Activated CD4-positive, alpha-beta T cell treated with anti-CD3 and anti-CD28 coated beads for 48 hours (primary cell): ENCODE results near the gene GRID1.
A peak's percentile ranks its signal among the peaks of the same experiment; 100 is the strongest.

ENCODE experiments used
- DNase-seq: peaks from one replicate; pipeline ENCODE4 v3.0.0-alpha.2; 2020

GRID1 gene

DNA sequence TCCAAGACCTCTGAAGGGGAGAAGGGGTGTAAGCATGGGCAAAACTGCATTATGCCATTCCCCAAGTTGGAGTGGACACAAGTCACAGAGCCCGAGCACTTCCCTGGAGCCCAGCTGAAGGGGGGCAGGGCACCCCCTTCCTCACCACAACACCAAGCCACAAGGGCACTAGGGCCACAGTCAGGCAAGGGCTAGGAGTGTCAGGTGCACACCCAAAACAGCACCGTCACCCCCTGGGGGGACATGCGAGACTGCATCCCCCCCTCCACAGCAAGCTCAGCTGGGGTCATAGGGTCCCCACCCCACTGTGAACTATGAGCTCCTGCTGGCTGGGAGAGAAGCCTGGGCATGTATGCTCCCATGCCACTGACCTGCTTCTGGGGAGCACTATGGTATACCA lies 143.9 kb downstream of the GRID1 start:
- no peak for DNase-seq

DNA sequence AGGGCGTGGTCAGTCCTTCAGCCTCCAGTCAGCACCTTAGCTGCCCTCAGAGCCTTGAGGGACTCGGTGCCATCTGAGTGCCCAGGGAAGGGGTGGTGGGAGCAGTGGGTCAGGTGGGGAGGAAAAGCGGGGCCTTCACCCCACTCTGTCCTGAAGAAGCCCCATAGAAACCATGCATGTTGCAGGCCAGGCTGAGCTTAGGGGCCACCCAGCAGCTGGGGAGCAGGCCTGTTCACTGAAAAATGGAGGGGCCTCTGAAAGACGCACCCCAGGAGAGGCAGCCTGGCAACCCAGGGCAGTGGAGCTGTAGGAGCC lies 144.3 kb downstream of the GRID1 start:
- no peak for DNase-seq

DNA sequence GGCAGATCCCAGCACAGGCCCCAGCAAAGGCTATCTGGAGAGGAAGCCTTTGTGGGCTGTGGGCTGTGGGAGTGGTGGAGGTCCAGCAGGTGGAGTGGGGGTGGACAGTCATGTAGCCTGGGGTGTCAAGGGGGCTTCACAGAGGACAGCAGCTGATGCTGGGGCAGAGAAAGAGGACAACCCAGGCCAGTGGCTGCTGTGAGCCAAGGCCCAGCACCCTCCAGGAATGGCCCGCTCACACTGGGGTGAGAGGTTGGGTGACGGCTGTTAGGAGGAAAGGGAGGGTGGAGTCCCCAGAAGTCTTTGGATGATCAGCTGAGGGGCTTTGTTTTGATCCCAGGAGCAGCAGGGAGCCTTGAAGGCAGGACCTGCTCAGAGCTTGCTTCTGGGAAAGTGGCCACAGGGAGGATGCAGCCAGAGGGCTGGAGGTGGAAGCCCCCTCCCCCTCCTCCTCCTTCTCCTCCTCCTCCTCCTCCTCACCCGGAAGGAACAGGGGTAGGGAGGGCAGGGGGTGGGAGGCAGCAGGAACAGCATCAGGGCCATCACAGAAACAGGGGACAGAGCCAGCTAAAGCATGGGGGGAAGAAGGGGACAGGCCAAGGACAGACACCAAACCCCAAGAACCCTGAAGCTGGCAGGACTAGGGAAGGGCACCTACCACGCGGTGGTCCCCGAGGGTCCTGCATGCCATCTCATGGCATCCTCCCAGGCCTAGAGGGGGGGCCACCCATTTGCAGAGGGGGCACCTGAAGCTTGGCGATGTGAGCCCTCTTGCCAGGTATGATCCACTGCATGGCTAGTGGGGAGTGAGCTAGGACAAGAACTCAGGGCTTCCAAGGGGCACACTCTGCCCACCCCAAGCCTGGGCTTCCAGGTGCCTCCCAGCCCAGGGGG lies 144.9 kb downstream of the GRID1 start:
- no peak for DNase-seq

DNA sequence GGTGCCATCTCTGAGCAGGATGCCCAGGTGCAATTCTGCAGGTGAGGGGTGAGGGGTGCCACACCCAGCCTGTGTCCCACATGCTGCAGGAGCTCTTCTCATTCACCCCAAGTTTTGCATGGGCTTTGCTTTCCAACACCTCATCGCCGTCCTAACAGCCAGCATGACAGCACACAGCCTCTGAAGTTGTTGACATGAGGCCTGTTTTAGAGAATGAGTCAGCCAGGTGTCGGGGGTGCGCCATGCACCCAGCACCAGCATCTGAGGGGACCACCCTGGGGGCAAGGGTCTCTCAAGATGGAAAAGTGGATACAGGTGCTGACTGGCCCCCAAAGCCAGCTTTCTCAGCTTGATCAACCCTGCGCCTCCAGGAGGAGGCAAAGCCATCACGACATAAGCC lies 146.0 kb downstream of the GRID1 start:
- no peak for DNase-seq

DNA sequence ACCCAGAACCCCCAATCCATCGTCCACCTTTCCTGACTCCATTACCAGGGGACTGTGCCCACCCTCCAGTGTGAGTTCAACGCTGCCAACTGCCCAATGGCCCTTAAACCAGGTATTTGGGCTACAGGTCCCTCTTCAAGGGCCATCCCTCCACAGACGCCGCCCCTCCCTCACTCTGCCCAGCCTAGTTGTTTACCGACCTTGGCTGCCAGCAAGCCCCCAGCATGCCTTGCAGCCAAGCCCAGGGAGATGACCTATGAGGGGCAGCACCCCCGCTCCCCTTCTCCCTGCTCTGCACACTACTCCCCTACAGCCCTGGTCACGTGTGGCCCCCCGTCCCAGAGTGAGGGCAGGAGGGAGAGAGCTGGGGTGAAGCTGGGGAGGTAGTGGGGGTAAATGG lies 147.3 kb downstream of the GRID1 start:
- no peak for DNase-seq

DNA sequence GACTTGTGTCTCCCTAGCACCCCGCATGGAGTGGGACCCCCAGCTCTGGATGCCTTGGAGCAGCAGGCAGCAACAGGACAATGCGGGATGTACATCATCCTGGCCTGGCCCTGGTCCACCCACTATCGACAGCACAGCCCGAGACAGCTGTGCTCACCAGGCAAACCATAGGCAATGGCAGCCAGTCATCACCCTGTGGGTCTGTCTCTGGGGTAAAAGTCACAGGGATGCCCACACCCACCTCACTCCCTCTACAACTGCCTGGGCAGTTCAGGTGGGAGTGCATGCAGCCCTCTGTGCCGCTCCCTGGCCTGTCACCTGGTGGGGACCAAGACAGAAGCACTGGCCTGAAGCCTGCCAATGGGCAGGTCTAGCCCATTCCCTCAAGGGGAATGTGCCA lies 147.8 kb downstream of the GRID1 start:
- DNase-seq, result no peak

DNA sequence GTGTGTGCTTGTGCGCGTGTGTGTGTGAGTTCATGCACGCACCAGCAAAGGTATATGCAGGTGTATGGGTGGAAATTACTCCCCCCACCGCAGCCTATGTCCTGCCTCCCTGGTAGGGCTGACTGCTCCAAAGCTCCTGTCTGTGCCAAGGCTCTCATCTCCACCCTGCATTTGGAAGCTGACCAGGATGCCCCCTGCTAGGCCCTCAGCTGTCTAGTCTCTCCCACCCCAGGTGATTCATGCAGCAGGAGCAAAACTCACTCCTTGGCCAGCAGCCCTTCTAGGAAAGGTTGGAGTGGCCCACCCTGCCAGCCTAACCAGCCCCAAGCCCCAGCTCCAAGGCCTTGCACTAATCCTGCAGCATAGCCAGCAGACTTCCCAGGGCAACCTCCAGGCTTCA lies 148.4 kb downstream of the GRID1 start:
- DNase-seq, result no peak

DNA sequence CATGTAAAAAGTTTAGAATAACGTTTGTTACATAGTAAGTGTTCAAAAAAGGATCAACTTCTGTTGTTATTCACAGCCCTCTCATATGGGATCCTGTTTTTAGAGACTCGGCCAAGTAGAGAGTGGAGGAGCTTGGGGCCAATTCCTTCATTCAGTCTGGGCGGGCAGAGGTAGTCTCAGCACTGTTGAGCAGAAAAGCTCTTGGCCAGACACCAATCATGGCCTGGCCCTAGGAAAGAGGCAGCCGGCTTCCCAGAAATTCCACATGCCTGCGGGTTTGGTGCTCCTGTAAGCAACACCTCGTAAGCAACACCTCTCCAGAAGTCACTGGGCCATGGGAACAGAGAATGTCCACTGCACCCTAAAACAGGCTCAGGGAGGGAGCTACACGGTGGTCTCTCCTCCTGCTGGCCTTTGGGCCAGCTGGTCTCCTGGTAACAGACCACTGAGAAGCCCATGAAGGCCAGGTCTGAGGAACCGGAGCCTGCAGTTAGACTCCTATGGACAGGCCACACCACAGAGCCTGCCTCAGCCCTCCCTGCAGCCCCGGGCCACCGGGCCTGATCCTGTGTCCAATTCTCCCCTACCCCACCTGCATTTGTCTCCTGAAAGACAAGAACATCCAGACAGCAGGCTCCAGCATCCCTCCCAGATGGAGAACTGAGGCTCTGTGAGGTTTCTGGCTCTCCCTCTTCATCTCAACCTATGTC lies 149.1 kb downstream of the GRID1 start:
- no peak for DNase-seq

DNA sequence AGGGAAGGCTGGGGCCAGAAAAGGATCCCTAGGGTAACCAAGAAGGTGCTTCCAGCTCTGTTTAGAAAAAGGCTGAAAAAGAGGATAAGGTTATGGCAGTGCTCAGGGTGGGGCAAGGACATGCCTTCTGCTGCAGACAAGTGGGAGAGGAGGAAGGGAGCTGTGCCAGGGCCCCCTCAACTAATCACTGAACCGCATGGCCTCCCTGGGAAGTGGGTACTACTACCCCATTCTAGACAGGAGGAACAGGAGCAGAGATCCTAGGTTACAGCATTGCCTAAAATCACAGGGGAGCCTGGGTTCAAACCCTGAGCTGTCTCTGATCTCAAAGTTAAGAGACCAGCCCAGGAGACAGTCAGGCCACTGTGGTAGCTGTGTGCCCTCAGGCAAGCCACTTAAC lies 149.7 kb downstream of the GRID1 start:
- no peak for DNase-seq

DNA sequence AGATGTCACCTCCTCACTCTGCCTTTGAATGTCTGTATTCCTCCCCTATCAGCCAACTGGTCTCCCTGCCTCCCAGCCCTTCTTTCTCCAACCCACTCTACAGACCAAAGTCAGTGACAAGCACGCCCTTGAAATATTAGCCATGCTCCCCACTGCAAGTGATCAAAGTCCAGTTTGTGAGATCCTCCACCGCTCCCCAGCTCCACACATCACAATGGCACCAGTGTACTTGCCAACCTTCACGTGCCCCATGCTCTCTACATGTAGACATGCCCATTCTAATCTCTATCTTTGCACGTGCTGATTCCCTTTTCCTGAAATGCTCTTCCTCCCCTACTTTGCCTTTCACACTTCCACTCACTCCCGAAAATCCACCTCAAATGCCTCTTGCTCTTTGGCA lies 150.9 kb downstream of the GRID1 start:
- no peak for DNase-seq

DNA sequence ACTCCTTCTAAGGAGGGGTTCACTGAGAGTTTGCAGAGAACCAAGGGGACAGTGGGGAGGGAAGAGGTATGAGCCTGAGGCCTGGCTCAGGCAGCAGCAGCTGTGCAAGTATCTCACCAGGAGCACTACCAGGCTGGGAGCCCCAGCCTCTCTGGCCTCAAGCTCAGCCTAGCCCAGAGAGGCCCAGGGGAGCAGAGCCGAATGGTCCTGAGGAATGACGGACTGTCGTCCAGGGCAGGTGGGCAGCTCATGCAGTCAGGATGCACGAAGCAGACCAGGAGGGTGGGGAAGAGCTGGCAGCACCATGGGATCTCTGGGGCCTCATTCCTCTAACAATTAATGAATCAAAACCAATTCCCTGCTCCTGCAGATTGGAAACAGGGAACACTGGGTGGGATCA lies 151.5 kb downstream of the GRID1 start:
- DNase-seq, result no peak

DNA sequence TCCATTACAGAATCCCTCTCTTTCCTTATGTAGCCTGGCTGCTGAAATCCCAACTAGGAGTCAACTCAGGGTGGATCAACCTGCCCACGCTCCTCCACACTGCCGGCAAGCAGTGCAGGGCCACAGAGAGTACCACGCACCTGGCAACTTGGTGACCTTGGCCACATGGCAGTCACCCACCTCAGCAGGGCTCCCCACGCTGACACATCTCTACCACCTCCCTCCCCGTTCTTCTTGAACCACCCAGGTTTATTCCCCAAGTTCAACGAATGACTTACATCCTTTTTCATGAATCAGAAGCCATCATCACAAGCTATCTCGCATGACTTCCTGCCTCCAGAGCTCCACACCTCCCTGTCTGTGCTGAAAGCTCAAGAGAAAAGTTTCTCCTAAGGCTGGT lies 153.4 kb downstream of the GRID1 start:
- DNase-seq, result no peak

DNA sequence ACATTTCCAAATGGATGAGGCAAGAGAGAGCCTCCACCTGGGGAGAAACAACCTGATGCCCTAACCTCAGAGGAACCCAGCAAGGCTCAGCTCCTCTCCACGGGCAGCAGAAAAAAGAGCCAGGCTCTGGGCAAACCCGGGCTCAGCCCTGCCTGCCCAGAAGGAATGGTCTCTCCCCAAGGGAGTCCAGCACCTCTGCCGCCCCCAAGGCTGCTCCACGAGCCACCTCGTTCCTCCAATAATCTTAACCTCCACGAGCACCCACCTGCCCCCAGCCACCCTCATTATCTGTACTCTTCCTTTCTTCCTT lies 154.2 kb downstream of the GRID1 start:
- no peak for DNase-seq

DNA sequence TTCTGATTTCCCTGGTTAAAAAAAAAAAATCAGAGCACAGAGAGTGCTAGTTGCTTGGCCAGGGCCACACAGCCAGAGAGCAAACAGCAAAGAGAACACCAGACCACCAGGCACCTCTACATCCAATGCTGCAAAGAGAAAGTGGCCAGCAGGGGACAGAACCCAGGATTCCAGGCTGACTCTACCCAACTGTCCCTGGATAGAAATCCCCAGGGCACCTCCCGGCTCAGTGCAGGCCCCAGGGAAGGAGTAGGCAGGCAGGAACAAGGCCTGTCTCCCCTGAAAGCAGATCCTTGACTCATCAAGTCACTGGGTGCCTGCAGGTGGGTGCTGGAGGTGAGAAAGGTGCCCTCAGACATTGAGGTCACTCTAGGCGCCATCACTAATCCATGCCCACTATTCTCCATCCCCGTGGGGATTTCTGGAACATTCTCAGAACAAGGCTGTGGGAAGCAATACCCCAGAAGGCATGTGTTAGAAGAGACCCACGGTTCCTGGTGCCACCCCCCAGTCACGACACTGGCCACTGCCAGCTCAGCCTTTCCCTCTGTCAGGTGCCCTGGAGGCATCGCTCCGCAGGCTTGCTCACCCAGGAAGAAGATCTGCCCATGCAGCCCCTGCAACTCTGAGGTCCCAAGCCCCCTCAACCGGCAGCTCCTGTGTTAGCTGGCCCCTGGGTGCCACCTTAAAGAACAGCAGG lies 154.8 kb downstream of the GRID1 start:
- DNase-seq, result no peak

DNA sequence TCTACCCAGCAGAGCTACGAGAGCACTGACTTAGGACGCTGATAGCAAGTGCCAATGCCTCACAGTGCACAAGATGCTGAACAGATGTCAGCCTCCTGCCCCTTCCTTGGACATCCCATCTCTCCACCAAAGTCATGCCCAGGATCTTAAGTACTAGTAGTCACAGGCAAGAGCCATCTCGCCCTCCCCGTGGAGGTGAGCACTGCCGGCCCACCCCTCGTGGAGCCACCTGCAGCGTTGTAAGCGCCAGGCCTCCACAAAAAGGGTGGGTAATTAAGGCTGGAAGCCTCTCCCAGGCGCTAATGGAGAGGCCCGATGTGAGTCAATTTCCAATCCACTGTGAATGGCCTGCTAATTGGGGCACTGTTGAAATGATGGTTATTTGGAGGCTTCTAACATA lies 156.2 kb downstream of the GRID1 start:
- DNase-seq, result no peak

DNA sequence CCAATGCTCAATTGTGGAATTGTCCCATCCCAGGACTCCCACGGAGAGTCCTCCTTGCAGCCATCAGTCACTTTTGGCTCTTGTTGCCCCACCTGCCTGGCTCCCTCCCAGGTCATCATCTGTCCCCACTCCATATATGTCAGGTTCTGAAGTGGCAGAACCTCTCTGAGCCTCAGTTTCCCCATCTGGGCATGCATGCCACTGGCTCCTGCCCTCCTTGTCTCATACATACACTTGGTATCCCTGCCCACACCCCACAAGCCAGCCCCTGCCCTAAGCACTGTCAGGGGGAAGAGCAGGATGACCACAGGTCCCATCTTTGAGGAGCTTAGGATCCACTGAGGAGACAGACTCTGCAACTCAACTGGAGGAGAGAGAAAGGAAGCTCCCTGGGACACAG lies 156.9 kb downstream of the GRID1 start:
- no peak for DNase-seq

DNA sequence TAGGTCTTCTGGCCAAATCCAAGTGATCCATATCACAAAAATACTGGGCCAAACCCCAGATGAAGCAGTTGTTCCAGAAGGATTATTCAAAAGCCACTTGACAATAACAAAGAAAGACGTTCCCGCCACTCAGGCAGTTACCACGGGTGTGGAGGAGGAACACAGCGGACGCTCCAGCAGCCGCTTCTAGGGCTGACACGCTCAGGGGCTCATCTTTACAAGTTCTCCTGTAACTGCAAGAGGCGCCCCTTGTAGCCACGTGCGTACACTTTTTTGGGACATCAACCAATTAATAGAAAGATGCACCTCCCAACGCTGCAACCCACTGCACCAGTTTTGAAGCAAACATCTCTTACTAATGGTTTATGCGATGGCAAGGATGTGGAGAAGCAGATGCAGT lies 159.4 kb downstream of the GRID1 start:
- no peak for DNase-seq

DNA sequence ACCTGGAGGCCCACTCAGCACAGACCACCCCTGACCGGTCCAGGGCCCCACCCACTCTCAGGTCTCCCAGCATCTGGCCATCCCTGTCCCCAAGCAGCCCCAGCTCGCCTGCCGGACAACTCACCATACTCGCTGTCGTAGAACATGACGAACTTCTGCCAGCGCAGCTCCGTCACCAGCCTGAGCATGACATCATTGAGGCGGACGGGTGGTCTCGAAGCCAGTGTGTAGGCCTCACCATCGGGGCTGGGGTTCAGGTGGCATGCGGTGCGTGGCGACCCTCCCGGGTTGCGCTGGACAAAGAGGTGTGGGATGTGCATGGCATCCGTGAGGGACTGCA lies 160.4 kb downstream of the GRID1 start:
- no peak for DNase-seq

DNA sequence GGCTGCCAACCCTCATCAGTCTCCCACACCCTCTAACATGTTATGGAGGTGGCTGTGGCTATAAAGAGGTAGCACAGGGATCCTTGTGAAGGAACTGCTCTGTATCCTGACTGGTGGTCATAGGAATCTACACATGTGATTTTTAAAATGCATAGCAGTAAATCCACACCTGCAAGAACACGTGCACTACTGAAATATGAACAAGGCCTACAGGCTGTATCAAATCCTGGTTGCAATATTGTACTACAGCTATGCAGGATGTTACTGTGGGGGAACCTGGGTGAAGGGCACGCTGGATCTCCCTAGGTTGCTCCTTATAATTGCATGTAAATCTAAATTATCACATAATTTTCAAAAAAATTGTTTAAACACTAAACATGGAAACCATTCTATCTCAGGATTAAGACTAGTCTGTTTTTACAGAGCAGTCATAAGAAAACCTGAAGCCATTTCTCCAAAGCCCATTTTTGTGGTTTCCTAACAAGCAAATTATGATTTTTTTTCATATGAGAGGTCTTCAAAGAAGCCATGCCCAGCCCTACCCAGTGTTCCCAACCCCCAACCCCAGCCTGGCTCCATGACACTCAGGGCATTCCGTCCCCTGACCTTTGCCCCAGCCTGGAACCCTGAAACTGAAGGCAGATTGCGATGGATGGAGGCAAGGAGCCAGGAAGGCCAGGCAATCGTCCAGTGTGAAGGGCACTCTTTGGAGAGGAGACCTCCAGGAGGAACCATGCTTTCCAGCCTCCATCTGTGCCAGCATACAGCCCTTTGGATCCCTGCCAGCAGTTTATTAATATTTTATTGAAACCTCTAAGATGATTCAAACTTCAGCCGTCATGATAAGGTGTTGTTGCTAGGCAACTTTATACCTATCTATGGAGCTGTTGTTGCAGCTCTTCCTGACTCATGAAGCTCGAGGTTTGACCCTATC lies 161.0 kb downstream of the GRID1 start:
- DNase-seq, result no peak

DNA sequence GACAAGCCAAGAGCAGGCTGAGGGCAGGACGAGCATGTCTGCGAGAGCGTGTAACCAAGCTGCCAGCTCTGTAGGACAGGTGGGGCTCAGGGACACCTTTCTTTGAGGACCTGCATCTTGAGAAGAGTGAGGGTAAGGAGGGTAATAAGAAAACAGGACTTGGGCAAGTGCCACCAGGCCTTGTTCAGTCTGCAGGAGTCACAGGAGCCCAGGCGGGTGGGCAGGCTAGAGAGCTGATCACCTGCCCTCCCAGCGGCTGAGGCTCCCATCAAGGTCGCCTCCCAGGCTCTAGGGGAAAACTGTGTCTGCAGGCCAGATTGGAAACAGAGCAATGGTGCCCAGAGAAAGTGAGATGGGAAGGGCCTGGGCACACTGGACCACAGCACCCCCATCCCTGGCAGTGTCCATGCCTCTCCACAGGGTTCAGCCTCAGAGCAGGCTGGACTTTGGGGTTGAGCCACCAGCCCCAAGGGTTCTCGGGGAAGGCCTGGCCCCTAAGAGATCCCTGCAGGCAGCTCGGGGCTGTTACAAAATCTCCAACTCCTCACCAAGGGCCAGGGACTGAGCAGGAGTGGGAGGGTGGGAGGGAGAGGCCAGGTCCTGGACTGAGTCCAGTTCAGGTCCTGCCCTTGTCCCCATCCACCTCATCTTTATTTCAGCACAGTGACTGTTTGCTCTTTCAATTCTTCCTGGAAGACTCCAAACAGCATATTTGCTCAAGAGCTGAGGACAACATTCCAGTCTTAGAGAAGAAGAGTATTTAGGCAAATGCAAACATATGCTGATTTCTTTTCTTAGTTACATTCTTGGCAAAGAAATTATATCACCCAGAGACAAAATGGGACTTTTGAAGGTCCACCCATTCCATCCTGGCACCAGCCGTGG lies 161.9 kb downstream of the GRID1 start:
- DNase-seq, result no peak

DNA sequence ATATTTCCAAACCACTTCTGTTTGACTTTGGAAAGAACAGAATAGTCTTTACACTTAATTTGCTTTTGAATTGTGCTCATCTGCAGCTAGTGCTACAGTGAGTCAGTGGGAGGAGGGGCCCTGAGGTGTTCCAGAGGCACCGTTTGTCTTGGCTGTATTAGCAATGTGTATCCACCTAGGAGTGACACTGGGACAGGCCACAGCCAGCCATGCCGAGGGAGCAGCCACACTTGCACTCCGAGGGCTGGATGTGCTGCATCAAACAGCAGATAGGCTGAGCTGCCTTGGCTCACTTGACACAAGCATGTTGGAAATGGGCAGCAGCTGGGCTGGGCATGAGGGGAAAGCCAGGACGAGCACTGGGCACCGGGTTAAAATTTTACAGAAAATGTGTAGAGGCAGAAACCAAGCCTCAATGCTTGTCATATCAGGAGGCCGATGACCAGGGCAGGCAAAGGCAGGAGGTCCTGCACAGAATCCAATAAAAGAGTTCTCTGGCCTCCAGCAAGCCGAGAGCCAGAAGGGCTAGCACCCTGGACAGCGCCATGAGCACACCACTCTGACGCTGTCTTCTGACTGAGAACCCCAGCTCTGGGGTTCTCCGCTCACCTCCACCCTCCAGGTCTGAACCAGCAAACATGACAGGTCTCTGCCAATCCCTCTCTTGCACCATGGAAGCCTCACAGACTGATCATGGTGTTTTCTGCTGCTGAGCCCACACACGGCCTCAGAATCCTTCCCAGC lies 163.3 kb downstream of the GRID1 start:
- DNase-seq, result peak; percentile 30
